ENCODE data around the gene FGF12.

Gene FGF12

GRCh38 chr3:192183109-192183508, 544.2 kb downstream of the FGF12 start:
- DNase-seq (ENCODE audit: extremely low read depth, low read depth), result no peak
- no peak overlapping the region for H3K4me3 ChIP-seq (replicated peaks; ENCODE audit: low read depth, low read length)
- TF ChIP-seq CTCF (IDR thresholded peaks at IDR 0.05; ENCODE audit: low read depth, low read length, missing control alignments), result no peak

- H3K4me3 ChIP-seq (replicated peaks; ENCODE audit: low read depth, low read length), result no peak overlapping the region
- no peak for TF ChIP-seq CTCF (IDR thresholded peaks at IDR 0.05; ENCODE audit: low read depth, low read length, missing control alignments)
- no peak for DNase-seq (ENCODE audit: extremely low read depth, low read depth)
These were observed 546.2 kb downstream of the FGF12 start for GRCh38 chr3:192181151-192181550.

- H3K4me3 ChIP-seq (replicated peaks; ENCODE audit: low read depth, low read length), result no peak overlapping the region
- DNase-seq (ENCODE audit: extremely low read depth, low read depth), result no peak
- TF ChIP-seq CTCF (IDR thresholded peaks at IDR 0.05; ENCODE audit: low read depth, low read length, missing control alignments), result no peak
These were observed 550.0 kb downstream of the FGF12 start for GRCh38 chr3:192177383-192177782.

- no peak overlapping the region for H3K4me3 ChIP-seq (replicated peaks; ENCODE audit: low read depth, low read length)
- TF ChIP-seq CTCF (IDR thresholded peaks at IDR 0.05; ENCODE audit: low read depth, low read length, missing control alignments), result no peak
- DNase-seq (ENCODE audit: extremely low read depth, low read depth), result no peak
These were observed 553.1 kb downstream of the FGF12 start for GRCh38 chr3:192174283-192174682.

GRCh38 chr3:192171213-192171612, 556.1 kb downstream of the FGF12 start:
- no peak for TF ChIP-seq CTCF (IDR thresholded peaks at IDR 0.05; ENCODE audit: low read depth, low read length, missing control alignments)
- no peak for DNase-seq (ENCODE audit: extremely low read depth, low read depth)
- no peak overlapping the region for H3K4me3 ChIP-seq (replicated peaks; ENCODE audit: low read depth, low read length)

GRCh38 chr3:192170659-192171058, 556.7 kb downstream of the FGF12 start:
- no peak for TF ChIP-seq CTCF (IDR thresholded peaks at IDR 0.05; ENCODE audit: low read depth, low read length, missing control alignments)
- no peak for DNase-seq (ENCODE audit: extremely low read depth, low read depth)
- no peak overlapping the region for H3K4me3 ChIP-seq (replicated peaks; ENCODE audit: low read depth, low read length)

GRCh38 chr3:192170031-192170430, 557.3 kb downstream of the FGF12 start:
- DNase-seq (ENCODE audit: extremely low read depth, low read depth), result no peak
- no peak overlapping the region for H3K4me3 ChIP-seq (replicated peaks; ENCODE audit: low read depth, low read length)
- no peak for TF ChIP-seq CTCF (IDR thresholded peaks at IDR 0.05; ENCODE audit: low read depth, low read length, missing control alignments)
